ENCODE data around the gene PLXNA3. TPM values are rescaled to one million over a fixed set of nuclear protein-coding genes. Genes with fewer than 3 reads are reported as not detected.

The PLXNA3 gene
- total RNA-seq, 3 donors from 2014 or later (not counting 1 experiment from before 2014, with no cell fraction given): 20.8 to 34.3 (median 32.2) TPM

- intact Hi-C loops (cut with micrococcal nuclease): no loop called here
- no peaks in the 10 kb centered on the region for H3K9me3 ChIP-seq (ENCODE audit: control insufficient read depth, insufficient read depth, low read length)
- peaks cover 3% of the 10 kb centered on the region for H3K36me3 ChIP-seq (ENCODE audit: control insufficient read depth, insufficient read depth, low read length)
- H3K9me3 Mint-ChIP-seq: no peaks in the 10 kb centered on the region
- no peaks in the 10 kb centered on the region for H3K27me3 Mint-ChIP-seq (ENCODE audit: low read depth in 2 of 2)
- 98% methylated on average over 28 of the region's 37 CpGs for WGBS (ENCODE audit: insufficient coverage)
- no peak overlapping the region for H3K4me3 ChIP-seq (ENCODE audit: low read length)
- no peak for ATAC-seq
- no peak overlapping the region for H3K27ac ChIP-seq (ENCODE audit: low read length)
- peaks cover 0 to 6% of the 10 kb centered on the region in 2 donors for H3K4me1 Mint-ChIP-seq
- no peaks in the 10 kb centered on the region for H3K27me3 ChIP-seq (ENCODE audit: control insufficient read depth, insufficient read depth, low read length)
- H3K36me3 Mint-ChIP-seq: no peaks in the 10 kb centered on the region
- peaks cover 7% of the 10 kb centered on the region for H3K4me1 ChIP-seq (ENCODE audit: control insufficient read depth, insufficient read depth, low read length)
- no peak overlapping the region for H3K4me3 Mint-ChIP-seq
- no peak for DNase-seq
- TF ChIP-seq CTCF (IDR thresholded peaks at IDR 0.05): no peak
- H3K27ac Mint-ChIP-seq: no peak overlapping the region
Measured at GRCh38 chrX:154506483-154507332, 48.6 kb downstream of the PLXNA3 start.

GRCh38 chrX:154507673-154508383, 49.7 kb downstream of the PLXNA3 start:
- H3K36me3 ChIP-seq (ENCODE audit: control insufficient read depth, insufficient read depth, low read length): peaks cover 3% of the 10 kb centered on the region
- TF ChIP-seq CTCF (IDR thresholded peaks at IDR 0.05): no peak
- Mint-ChIP-seq H3K27me3 (ENCODE audit: low read depth in 2 of 2) (no peaks in the 10 kb centered on the region), H3K36me3 (no peaks in the 10 kb centered on the region), H3K4me3 (no peak overlapping the region), H3K27ac (no peak overlapping the region), H3K4me1 (peaks cover 0 to 6% of the 10 kb centered on the region in 2 donors), H3K9me3 (no peaks in the 10 kb centered on the region)
- intact Hi-C loops (cut with micrococcal nuclease): no loop called here
- no peak for DNase-seq
- H3K9me3 ChIP-seq (ENCODE audit: control insufficient read depth, insufficient read depth, low read length): no peaks in the 10 kb centered on the region
- no peak overlapping the region for H3K4me3 ChIP-seq (ENCODE audit: low read length)
- ATAC-seq: no peak
- no peak overlapping the region for H3K27ac ChIP-seq (ENCODE audit: low read length)
- no peaks in the 10 kb centered on the region for H3K27me3 ChIP-seq (ENCODE audit: control insufficient read depth, insufficient read depth, low read length)
- H3K4me1 ChIP-seq (ENCODE audit: control insufficient read depth, insufficient read depth, low read length): peaks cover 10% of the 10 kb centered on the region
- WGBS (ENCODE audit: insufficient coverage): 98% methylated on average over 18 of the region's 24 CpGs

GRCh38 chrX:154508384-154508745, 50.3 kb downstream of the PLXNA3 start:
- Histone ChIP-seq H3K4me3 (ENCODE audit: low read length) (no peak overlapping the region), H3K36me3 (ENCODE audit: control insufficient read depth, insufficient read depth, low read length) (peaks cover 3% of the 10 kb centered on the region), H3K27ac (ENCODE audit: low read length) (no peak overlapping the region), H3K9me3 (ENCODE audit: control insufficient read depth, insufficient read depth, low read length) (no peaks in the 10 kb centered on the region), H3K4me1 (ENCODE audit: control insufficient read depth, insufficient read depth, low read length) (peaks cover 10% of the 10 kb centered on the region), H3K27me3 (ENCODE audit: control insufficient read depth, insufficient read depth, low read length) (no peaks in the 10 kb centered on the region)
- intact Hi-C loops (cut with micrococcal nuclease): no loop called here
- H3K9me3 Mint-ChIP-seq: no peaks in the 10 kb centered on the region
- no peak overlapping the region for H3K4me3 Mint-ChIP-seq
- ATAC-seq (no peak), DNase-seq (no peak)
- WGBS (ENCODE audit: insufficient coverage): 95% methylated on average over 13 of the region's 13 CpGs
- no peaks in the 10 kb centered on the region for H3K27me3 Mint-ChIP-seq (ENCODE audit: low read depth in 2 of 2)
- peaks cover 0 to 6% of the 10 kb centered on the region in 2 donors for H3K4me1 Mint-ChIP-seq
- TF ChIP-seq CTCF (IDR thresholded peaks at IDR 0.05): no peak
- no peaks in the 10 kb centered on the region for H3K36me3 Mint-ChIP-seq
- no peak overlapping the region for H3K27ac Mint-ChIP-seq
